ENCODE measurements around the gene PLXNA4.

GRCh38 chr7:132138817-132139216 lies 437.5 kb downstream of the PLXNA4 start:
- TF ChIP-seq, protein P1, sequence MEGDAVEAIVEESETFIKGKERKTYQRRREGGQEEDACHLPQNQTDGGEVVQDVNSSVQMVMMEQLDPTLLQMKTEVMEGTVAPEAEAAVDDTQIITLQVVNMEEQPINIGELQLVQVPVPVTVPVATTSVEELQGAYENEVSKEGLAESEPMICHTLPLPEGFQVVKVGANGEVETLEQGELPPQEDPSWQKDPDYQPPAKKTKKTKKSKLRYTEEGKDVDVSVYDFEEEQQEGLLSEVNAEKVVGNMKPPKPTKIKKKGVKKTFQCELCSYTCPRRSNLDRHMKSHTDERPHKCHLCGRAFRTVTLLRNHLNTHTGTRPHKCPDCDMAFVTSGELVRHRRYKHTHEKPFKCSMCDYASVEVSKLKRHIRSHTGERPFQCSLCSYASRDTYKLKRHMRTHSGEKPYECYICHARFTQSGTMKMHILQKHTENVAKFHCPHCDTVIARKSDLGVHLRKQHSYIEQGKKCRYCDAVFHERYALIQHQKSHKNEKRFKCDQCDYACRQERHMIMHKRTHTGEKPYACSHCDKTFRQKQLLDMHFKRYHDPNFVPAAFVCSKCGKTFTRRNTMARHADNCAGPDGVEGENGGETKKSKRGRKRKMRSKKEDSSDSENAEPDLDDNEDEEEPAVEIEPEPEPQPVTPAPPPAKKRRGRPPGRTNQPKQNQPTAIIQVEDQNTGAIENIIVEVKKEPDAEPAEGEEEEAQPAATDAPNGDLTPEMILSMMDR (IDR thresholded peaks at IDR 0.05 in 2 of 3, conservative IDR thresholded peaks at IDR 0.05 in 1 of 3; ENCODE audit: borderline replicate concordance in 1 of 3, insufficient read depth in 1 of 3, low read depth in 2 of 3, low read length in 2 of 3): no peak
- TF ChIP-seq, protein P2, sequence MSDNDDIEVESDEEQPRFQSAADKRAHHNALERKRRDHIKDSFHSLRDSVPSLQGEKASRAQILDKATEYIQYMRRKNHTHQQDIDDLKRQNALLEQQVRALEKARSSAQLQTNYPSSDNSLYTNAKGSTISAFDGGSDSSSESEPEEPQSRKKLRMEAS (IDR thresholded peaks at IDR 0.05): no peak
- TF ChIP-seq EGR1 (IDR thresholded peaks at IDR 0.05; ENCODE audit: low read depth): no peak
